B cell (primary cell): ENCODE measurements around the gene IGFL3. TPM values are rescaled to one million over a fixed set of nuclear protein-coding genes. Genes with fewer than 3 reads are reported as not detected.

ENCODE experiments used
- ATAC-seq: fragments of 200-7000 bp; cut with Tn5 transposase; one replicate; pipeline ENCODE4 v1.10.0; 2021; ENCODE audit warnings: low read depth, mild to moderate bottlenecking, moderate number of reproducible peaks, moderate library complexity
- CTCF ChIA-PET: fragments of 350-600 bp; sonication (Branson Sonifier 250); formaldehyde crosslinking; loops from one replicate; lab custom pipeline; 2021; ENCODE audit warnings: antibody characterized with exemption, inconsistent platforms; lab: Charles Lee
- POLR2A ChIA-PET: fragments of 350-600 bp; sonication (Branson Sonifier 250); formaldehyde crosslinking; loops from one replicate; lab custom pipeline; 2021; ENCODE audit warnings: antibody characterized with exemption; lab: Charles Lee
- DNase-seq: peaks from one replicate; pipeline ENCODE4 v3.0.0; 2013
- H2AFZ ChIP-seq: 2 replicates; pipeline ENCODE4 v1.6.1; 2012; ENCODE audit warnings: mild to moderate bottlenecking, low read depth, low read length; ENCODE audit not compliant: insufficient read depth, poor library complexity, severe bottlenecking
- H3K27ac ChIP-seq, 2 donors: 1 replicate in 1 of 2; 2 replicates in 1 of 2; pipeline ENCODE4 v1.5.1; 2012 to 2013; ENCODE audit warnings: low read length in 2 of 2, mild to moderate bottlenecking in 2 of 2, moderate library complexity in 1 of 2
- H3K27me3 ChIP-seq, 4 experiments: fragments of 200-600 bp in 1 of 4; sonication (generic) in 1 of 4; replicated peaks in 1 of 4; 1 replicate in 2 of 4; 2 replicates in 2 of 4; pipeline versions ENCODE4 v1.6.1 to v1.7.0; 2013 to 2016; ENCODE audit warnings: low read length in 3 of 4, mild to moderate bottlenecking in 2 of 4, mixed read lengths in 1 of 4, moderate library complexity in 1 of 4; ENCODE audit not compliant: insufficient read depth in 4 of 4, control insufficient read depth in 3 of 4; ENCODE audit errors: control extremely low read depth in 1 of 4
- H3K36me3 ChIP-seq, 2 experiments: replicated peaks in 1 of 2; 1 replicate in 1 of 2; 2 replicates in 1 of 2; pipeline versions ENCODE4 v1.6.1 to v1.7.1; 2013; ENCODE audit warnings: low read length in 1 of 2; ENCODE audit not compliant: insufficient read depth in 2 of 2, control insufficient read depth in 1 of 2; ENCODE audit errors: control extremely low read depth in 1 of 2, extremely low read depth in 1 of 2
- H3K4me1 ChIP-seq, 2 donors: fragments of 200-600 bp in 1 of 2; sonication (generic) in 1 of 2; 1 replicate in 1 of 2; 2 replicates in 1 of 2; pipeline versions ENCODE4 v1.5.1 to v1.6.1; 2013 to 2017; ENCODE audit warnings: low read length in 2 of 2; ENCODE audit not compliant: control insufficient read depth in 2 of 2, insufficient read depth in 2 of 2
- H3K4me2 ChIP-seq: replicated peaks from 2 replicates; pipeline ENCODE3; 2012; ENCODE audit warnings: mild to moderate bottlenecking, low read depth, low read length; ENCODE audit not compliant: poor library complexity, severe bottlenecking
- H3K4me3 ChIP-seq, 5 experiments: fragments of 200-600 bp in 1 of 5; sonication (generic) in 1 of 5; 1 replicate in 3 of 5; 2 replicates in 2 of 5; pipeline versions ENCODE4 v1.5.1 to v1.7.0; 2011 to 2016; ENCODE audit warnings: low read length in 4 of 5, mild to moderate bottlenecking in 4 of 5, low read depth in 2 of 5, control low read depth in 1 of 5, moderate library complexity in 1 of 5; ENCODE audit not compliant: insufficient read depth in 1 of 5; ENCODE audit errors: control extremely low read depth in 1 of 5, extremely low read depth in 1 of 5
- H3K79me2 ChIP-seq: fragments of 200-600 bp; sonication (generic); one replicate; pipeline ENCODE4 v1.6.0; 2016; ENCODE audit warnings: low read length; ENCODE audit not compliant: control insufficient read depth, insufficient read depth
- H3K9ac ChIP-seq: fragments of 200-600 bp; sonication (generic); 2 replicates; pipeline ENCODE4 v1.6.1; 2017; ENCODE audit warnings: mild to moderate bottlenecking, low read length, moderate library complexity
- H3K9me3 ChIP-seq, 3 donors: one replicate each; pipeline versions ENCODE4 v1.6.1 to v1.7.1; 2013; ENCODE audit warnings: low read length in 2 of 3; ENCODE audit not compliant: control insufficient read depth in 2 of 3, insufficient read depth in 1 of 3; ENCODE audit errors: control extremely low read depth in 1 of 3
- H4K20me1 ChIP-seq: 2 replicates; pipeline ENCODE4 v1.6.0; 2012; ENCODE audit warnings: mild to moderate bottlenecking, low read length; ENCODE audit not compliant: insufficient read depth, control insufficient read depth, poor library complexity, severe bottlenecking
- H3K27ac Mint-ChIP-seq: one replicate; pipeline ENCODE4 v1.8.0; 2021; ENCODE audit warnings: mixed read lengths
- H3K27me3 Mint-ChIP-seq: one replicate; pipeline ENCODE4 v1.8.0; 2021; ENCODE audit warnings: mixed read lengths
- H3K4me1 Mint-ChIP-seq: one replicate; pipeline ENCODE4 v1.8.0; 2021; ENCODE audit warnings: mixed read lengths
- H3K4me3 Mint-ChIP-seq: one replicate; pipeline ENCODE4 v1.8.0; 2021; ENCODE audit warnings: mixed read lengths
- H3K9me3 Mint-ChIP-seq: one replicate; pipeline ENCODE4 v1.8.0; 2022; ENCODE audit warnings: mixed read lengths; ENCODE audit not compliant: insufficient read depth
- CTCF ChIP-seq: fragments of 200-600 bp; IDR thresholded peaks from one replicate; pipeline ENCODE4 v1.8.0; 2022; ENCODE audit warnings: antibody characterized with exemption, mild to moderate bottlenecking
- EZH2 ChIP-seq: IDR thresholded peaks from 2 replicates; pipeline ENCODE4 v1.6.1; 2012; ENCODE audit warnings: borderline replicate concordance, low read depth, mild to moderate bottlenecking, moderate library complexity, low read length; ENCODE audit not compliant: insufficient read depth, poor library complexity, severe bottlenecking
- WGBS: methylation state at CpG from one replicate; pipeline ENCODE4 v1.1.5; 2013; ENCODE audit warnings: missing lambda C conversion rate; ENCODE audit not compliant: insufficient coverage; 5-methylcytosine and 5-hydroxymethylcytosine counted together
- intact Hi-C: fragments of 100-400 bp; cut with micrococcal nuclease; formaldehyde crosslinking; loops from one replicate; pipeline ENCODE4 v1.10.0; 2022
- polyA minus RNA-seq: library from RNA; depleted of rRNA, polyadenylated mRNA; stranded (reverse); fragments of >200 nt; gene quantifications from 2 replicates; pipeline ENCODE4 v1.2.3, GENCODE V29; 2012
- polyA plus RNA-seq: library from polyadenylated mRNA; depleted of rRNA; stranded (reverse); fragments of >200 nt; gene quantifications from 2 replicates; pipeline ENCODE4 v1.2.3, GENCODE V29; 2012
- total RNA-seq, 2 donors: library from RNA; stranded (reverse); fragments of 120-200 nt in 1 of 2; gene quantifications; 1 replicate in 1 of 2; 2 replicates in 1 of 2; pipeline versions ENCODE4 v1.2.3 to v1.2.4, GENCODE V29; 2013 to 2022

IGFL3 gene
- total RNA-seq, result not detected in 2 replicates
- not detected for total RNA-seq (2013)
- not detected in 2 replicates for polyA plus RNA-seq
- not detected in 2 replicates for polyA minus RNA-seq

GRCh38 chr19:46124638-46125115 is at the start of gene IGFL3:
TSS of gene IGFL3 (minus strand) at chr19:46124688. CDS start at chr19:46124649, 39 bp downstream.
- no peak within 1 kb of the TSS for H3K4me2 ChIP-seq
- no peak within 1 kb of the TSS for H3K27ac ChIP-seq
- WGBS, result 79% methylated on average over 2 of the region's 5 CpGs
- H3K4me1 Mint-ChIP-seq, result peaks cover 2% of the 10 kb centered on the region
- DNase-seq, result no peak
- H2AFZ ChIP-seq, result no peak within 1 kb of the TSS
- H3K27me3 ChIP-seq, result peaks cover 0 to 7% (median 0%) of the 10 kb centered on the region in 4 experiments
- H3K9me3 ChIP-seq, result no peaks in the 10 kb centered on the region
- ChIA-PET POLR2A (no interaction called here), CTCF (no interaction called here)
- no peaks in the 10 kb centered on the region for H3K79me2 ChIP-seq
- no peak within 1 kb of the TSS for H3K4me3 ChIP-seq
- H4K20me1 ChIP-seq, result no peaks in the 10 kb centered on the region
- H3K27ac Mint-ChIP-seq, result no peak within 1 kb of the TSS
- TF ChIP-seq CTCF (no peak), EZH2 (no peak)
- intact Hi-C loops, result no loop called here
- H3K9me3 Mint-ChIP-seq, result no peaks in the 10 kb centered on the region
- no peak within 1 kb of the TSS for H3K9ac ChIP-seq
- no peak for ATAC-seq
- peaks cover 0 to 8% of the 10 kb centered on the region in 2 donors for H3K4me1 ChIP-seq
- no peak within 1 kb of the TSS for H3K4me3 Mint-ChIP-seq
- no peaks in the 10 kb centered on the region for H3K36me3 ChIP-seq
- H3K27me3 Mint-ChIP-seq, result peaks cover 48% of the 10 kb centered on the region

GRCh38 chr19:46173886-46174480 is 49.5 kb upstream of the IGFL3 start:
- intact Hi-C loops, result no loop called here
- no peak overlapping the region for H3K4me2 ChIP-seq
- no peak for ATAC-seq
- H3K27ac ChIP-seq, result no peak overlapping the region
- H3K27ac Mint-ChIP-seq, result no peak overlapping the region
- no peaks in the 10 kb centered on the region for H3K79me2 ChIP-seq
- ChIA-PET POLR2A (no interaction called here), CTCF (interaction anchor here (0.6 kb wide), 1 partner anchor 1254 kb away, joined by 3 read pairs; no protein-coding TSS in a partner anchor)
- no peaks in the 10 kb centered on the region for H4K20me1 ChIP-seq
- DNase-seq, result no peak
- no peak overlapping the region for H3K4me3 Mint-ChIP-seq
- H3K4me1 ChIP-seq, result no peaks in the 10 kb centered on the region
- H3K4me1 Mint-ChIP-seq, result peaks cover 2% of the 10 kb centered on the region
- WGBS, result 84% methylated on average over 5 of the region's 8 CpGs
- H3K9me3 Mint-ChIP-seq, result peaks cover 16% of the 10 kb centered on the region
- no peaks in the 10 kb centered on the region for H3K36me3 ChIP-seq
- no peak overlapping the region for H3K4me3 ChIP-seq
- peaks cover 55% of the 10 kb centered on the region for H3K27me3 Mint-ChIP-seq
- TF ChIP-seq CTCF (no peak), EZH2 (no peak)
- H3K9me3 ChIP-seq, result peaks cover 0 to 9% (median 0%) of the 10 kb centered on the region in 3 donors
- H2AFZ ChIP-seq, result no peak overlapping the region
- no peak overlapping the region for H3K9ac ChIP-seq
- peaks cover 0 to 11% (median 0%) of the 10 kb centered on the region in 4 experiments for H3K27me3 ChIP-seq
